Stimulated activated CD8-positive, alpha-beta memory T cell treated with anti-CD3 and anti-CD28 coated beads, Interleukin-2, amount 100 ng/mL, for 1 hour (primary cell): ENCODE data around the gene ABHD16B.
A peak's percentile ranks its signal among the peaks of the same experiment; 100 is the strongest.
"Not testable (repeated sequence)": the region's sequence is repeated elsewhere in the genome, so short reads cannot be mapped to it uniquely, and the experiment has no call there.

Experiments used
- DNase-seq, 2 donors: peaks; one replicate each; pipeline ENCODE4 v3.0.0-alpha.2; 2020; ENCODE audit warnings: low read depth in 2 of 2

ABHD16B gene

DNA sequence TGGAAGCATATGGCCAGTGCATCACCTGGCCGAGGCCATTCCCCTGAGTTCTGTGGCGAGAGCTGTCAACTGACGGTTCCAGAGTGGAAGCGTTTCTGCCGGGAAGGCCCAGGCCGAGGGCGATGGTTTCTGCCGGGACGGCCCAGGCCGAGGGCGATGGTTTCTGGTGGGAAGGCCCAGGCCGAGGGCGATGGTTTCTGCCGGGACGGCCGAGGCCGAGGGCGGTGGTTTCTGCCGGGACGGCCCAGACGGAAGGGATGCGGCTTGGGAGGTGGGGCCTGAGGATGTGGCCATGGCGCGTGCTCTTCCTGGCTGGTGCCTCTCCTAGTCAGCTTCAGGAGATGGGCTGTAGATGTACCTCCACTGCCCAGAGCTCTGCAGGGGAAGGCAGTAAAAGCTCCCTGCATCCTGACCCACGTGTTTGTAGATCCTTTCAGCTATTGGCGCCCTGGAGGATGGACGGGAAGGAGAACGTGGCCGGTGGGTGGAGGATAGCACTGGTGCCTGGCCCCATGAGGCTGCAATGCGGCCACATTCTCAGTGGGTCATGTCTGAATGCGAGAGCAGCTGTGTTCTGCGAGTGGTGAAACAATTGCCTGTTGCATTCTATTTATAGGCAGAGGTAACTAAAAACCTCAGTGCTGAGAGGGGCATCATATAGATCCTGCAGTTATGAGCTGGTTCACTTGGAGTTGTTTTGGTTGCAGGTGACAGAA is 16.6 kb downstream of the ABHD16B start:
- DNase-seq = no peak

DNA sequence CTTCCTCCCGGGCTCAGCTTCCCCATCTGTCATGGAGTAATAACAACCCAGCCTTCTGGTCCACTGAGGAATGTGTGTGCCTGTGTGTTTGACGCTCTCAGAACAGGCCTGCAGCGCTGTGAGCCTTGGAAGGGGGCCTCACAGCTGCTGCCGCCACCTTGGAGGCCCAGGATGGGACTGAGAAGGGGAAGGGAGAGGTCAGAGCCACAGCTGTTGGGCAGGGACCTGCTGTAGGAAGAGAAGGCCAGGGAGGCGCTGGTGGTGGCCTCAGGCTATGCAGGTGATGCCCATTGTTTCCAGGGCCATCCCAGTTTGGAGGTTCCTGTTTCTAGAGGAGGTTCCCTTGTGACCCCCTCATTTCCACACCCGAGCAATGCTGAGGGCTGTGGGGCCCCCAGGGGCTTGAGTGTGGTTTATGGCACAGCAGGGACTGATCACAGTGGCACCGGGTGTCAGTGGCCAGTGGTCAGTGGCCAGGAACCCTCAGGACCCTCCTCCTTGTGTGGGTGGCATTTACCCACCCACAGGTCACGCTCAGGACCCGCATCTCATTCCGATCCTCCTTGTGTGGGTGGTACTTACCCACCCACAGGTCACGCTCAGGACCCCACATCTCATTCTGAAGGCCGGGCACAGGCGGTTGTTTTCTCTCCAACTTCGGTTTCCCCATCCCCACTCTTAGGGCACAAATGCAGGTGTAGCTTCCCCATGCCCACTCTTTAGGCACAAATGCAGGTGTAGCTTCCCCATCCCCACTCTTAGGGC is 17.8 kb downstream of the ABHD16B start:
- no peak for DNase-seq

DNA sequence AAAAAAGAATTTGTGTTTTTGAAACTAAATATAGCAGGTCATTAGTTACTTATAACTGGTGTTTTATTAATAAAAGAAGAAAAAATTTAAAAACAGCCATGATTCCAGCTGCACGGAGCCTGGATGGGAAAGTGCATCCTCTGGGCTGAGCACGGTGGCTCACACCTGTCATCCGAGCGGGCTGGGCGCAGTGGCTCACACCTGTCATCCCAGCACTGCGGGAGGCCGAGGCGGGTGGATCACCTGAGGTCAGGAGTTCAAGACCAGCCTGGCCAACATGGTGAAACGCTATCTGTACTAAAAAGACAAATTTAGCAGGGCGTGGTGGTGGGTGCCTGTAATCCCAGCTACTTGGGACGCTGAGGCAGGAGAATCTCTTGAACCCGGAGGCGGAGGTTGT is 19.6 kb downstream of the ABHD16B start:
- DNase-seq = not testable (repeated sequence)

DNA sequence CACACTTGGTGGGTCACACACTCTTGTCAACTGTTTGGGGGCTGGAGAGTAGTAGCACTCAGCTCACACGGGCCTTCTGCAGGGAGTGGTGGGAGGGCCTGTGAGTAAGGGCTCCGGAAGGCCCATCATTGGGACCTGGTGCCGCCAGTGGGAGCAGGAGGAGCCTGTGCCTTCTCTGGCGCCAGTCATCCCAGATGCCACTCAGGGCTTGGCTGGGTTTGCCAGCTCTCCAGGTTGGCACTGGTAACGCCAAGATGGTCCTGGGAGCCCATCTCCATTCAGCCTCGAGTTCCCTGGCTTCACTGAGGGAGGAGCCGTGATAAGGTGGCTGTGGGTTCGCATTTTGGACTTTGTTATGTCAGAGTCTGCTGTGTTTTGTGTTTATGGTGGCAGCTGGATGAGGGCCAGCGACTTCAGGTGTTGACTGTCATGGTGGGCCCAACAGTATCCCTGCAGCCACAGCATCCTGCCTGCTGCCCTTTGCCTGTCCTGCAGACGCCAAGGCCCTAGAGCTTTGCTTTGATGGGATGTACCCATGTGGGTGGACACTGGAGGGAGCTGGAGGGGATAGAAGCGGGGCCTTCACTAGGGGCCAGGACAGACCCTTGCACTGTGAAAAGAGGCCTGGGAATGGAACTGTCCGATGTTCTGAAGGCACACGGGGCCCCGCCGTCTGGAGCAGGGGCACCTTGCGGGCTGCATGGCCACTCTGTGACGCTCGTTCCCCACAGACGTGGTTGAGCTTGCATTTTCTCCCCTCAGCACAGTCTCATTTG is 20.3 kb downstream of the ABHD16B start:
- DNase-seq = no peak

DNA sequence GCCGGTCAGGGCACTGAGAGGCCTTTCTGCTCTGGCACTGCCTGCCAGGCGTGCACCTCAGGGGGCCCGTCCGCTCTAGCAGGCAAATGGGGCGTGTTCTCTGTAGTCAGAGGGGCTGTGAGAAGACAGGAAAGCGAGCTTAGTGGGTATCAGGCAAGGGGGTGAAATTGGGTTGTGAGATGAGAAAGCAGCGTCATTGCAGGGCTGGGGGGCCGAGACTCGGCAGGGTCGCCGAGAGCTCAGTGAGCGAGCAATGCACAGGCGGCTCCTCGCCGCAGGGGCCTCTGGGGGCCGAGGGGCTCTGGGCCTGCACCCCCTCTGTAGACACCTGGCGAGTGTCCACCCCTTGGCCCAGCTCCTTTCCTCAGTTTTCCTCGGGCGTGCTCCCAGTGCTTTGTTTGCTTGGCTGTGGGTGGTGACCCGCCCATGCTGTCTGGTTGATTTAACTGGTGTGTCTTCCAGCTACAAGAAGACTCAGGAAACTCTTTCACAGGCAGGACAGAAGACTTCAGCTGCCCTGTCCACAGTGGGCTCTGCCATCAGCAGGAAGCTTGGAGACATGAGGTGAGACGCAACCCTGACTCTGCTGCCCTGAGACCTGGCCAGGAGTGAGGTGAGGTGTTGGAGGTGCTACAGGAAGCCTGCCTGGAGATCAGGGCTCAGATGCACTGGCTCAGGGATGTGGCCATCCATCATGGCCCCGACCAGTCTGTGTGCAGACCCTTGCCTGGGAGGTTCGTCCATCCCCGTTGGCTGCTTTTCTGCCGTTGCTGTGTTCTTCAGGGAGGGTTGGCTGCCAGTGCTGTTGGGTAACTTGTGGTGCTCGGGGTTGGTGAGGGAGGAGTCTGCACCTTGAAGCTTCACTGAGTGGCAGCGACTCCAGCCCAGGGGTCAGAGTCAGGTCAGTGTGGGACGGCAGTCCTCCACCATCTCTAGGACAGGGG is 21.2 kb downstream of the ABHD16B start:
- no peak for DNase-seq

DNA sequence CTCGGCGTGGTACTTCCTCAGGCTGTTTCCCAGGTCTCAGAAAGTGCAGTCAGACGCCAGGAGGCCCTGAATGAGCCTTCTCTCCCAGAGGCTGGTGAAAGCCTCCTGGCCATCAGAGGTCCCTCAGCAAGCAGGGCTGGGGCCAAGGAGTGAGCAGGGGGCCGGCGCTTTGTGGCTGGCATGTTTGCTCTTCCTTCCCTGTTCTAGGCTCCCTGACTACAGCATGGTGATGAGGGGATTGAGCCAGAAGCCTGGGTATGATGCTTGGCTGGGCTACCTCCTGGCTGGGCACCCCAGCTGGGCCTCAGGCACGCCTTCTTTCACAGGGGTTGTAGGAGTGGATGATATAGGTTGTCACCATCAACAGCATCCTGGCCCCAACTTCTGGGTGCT is 21.9 kb downstream of the ABHD16B start:
- no peak for DNase-seq

DNA sequence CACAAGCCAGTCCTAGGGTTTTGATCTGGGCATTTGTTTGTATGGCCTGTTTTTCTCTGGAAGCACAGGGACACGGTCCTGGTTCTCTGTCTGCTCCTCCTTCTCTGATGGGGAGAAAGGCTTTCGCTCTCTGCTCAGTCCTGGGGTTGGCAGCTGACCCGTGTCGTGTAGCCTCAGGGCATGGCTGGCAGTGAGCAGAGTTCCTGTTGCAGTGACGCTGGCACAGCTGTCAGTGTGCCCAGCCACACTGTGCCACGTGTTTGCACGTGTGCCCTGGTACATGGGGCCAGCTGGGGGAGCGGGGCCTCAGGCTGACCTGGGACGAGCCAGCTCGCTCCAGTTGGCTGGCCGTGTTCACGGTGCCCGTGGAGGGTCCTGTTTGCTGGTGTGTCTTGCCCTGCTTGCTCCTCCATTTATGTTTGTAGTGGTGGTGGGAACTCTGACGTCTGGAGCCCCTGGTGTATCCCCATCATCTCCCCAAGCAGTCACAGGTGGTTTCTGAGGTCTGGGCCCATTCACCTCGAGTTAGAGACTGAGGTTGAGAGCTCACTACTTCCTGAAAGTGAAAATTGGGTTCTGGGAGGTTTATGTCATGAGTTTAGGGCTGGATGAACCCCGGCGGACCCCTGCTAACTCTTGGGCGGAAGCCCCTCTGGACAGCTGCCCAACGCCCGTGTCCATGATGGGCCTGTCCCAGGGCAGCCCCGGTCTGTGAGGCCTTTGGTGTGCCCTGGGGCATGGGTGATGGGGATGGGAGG is 23.4 kb downstream of the ABHD16B start:
- no peak for DNase-seq

DNA sequence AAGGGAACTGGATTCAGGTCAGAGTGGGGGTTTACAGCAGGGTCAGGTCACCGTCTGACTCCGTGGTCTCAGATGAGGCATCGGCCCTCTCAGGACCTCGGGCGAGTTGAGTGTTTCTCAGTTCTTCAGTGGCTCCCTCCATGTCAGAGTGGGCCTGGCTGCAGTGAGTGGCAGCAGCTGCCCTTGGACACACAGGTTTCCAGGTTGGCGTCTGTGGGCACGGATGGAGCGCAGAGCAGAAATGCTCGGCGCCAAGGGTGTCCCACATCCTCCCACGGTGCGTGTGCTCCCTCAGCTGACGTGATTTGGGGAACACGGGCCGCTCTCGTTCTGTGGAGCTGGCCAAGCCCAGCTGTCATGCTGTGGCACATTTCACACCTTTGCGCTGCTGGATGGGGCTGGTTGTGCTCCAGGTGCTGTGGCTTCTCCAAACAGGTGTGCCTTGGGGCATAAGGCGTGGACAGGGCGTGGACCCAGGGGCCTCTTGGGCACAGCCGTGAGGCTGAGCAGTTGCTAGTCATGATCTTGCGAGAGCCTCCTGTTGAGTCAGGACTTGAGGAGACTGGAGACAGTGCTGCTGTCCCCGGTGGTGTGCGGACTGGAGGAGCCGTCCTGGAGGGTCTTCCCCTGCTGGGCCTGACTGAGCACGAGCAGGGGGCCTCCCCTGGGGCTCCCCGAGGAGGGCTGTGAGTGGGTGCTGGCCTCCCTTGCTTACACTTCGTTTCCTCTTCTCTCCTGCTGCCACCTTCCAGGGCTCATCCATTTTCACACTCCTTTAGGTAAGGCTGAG is 24.2 kb downstream of the ABHD16B start:
- no peak for DNase-seq

DNA sequence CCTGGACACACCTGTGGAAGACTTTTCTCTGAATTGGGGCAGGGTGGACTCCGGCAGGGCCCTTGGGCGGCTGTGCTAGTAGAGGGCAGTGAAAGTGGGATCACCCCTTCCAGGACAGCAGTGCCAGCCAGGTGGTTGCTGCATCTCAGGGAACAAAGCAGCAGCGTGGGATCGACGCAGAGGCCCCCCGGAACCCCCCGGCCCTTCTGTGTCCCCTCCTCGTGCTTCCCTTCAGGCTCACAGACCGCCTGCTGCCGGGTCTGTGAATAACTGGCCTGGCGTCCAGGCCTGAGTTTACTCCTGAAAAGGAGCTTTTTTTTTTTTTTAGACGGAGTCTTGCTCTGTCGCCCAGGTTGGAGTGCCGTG is 24.7 kb downstream of the ABHD16B start:
- no peak for DNase-seq

DNA sequence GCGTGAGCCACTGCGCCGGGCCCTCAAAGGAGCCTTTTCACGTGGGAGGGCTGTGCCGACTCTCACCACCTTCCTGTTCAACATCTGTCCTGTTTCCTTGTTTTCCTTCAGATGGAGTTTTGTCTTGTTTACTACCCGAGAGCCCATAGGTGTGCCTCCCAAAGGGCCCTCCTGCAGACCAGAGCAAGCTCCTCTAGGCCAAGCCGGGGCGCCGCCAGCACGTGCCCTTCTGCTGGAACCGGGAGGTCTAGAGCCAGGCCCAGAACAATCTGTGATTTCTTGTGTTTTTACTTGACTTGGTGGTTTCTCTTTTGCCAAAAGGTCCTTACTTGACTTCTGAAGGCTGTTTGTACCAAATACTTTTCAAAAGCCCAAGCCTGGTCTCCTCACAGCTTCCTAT is 25.6 kb downstream of the ABHD16B start:
- no peak for DNase-seq

DNA sequence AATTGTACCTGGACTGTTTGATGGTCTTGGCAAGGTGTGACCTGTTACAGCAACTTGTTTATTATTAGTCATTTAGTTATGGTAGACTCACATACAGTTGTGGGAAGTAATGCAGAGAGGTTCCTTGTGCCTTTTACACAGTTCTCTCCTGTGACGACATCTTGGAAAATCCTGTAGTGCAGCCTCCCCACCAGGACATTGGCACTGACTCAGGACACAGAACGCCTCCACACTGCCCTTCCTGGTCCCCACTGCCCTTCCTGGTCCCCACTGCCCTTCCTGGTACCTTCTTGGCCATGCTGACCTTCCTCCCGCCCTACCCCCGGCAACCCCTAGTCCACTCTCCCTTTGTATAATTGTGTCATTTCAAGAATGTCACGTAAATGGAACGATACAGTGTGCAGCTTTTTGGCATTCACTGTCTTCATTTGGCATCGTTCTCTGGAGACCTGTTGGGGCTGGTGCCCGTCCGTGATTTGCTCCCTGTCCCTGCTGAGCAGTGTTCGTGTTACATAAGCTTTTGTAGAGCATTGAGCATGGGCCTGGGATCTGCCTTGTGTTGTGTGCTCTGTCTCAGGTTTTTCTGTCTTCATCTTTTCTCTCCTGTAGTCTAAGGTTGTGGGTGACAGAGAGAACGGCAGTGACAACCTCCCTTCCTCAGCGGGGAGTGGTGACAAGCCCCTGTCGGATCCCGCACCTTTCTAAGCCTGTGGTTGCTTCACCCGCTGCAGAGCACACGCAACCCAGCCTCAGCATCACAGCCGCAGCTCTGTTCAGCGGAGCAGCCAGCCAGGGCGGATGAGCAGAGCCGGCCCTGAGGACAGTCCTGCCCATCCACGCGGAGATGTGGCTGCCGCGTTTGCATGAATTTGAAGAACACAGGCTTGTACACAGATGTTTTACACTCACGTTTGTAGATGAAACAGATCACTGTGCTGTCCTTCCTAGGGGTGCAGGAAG is 28.2 kb downstream of the ABHD16B start:
- DNase-seq = no peak

DNA sequence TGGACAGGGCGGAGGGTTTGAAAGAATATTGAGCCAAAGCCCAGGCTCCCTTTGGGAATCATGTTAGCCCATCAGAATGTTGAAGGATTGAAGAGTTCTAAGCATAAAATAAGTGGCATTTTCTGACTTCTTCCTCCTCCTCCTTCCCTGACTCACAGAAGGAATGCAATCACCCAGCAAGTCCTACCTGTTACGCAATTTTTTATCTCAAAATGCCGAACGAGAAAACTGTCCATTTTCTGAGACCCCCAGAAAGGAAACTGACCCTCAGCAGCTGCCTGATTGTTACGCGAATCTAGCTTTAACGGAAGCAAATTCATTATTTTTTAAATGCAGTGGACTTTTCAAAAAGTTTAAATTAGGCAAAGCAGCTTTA is 28.9 kb downstream of the ABHD16B start:
- DNase-seq = no peak

DNA sequence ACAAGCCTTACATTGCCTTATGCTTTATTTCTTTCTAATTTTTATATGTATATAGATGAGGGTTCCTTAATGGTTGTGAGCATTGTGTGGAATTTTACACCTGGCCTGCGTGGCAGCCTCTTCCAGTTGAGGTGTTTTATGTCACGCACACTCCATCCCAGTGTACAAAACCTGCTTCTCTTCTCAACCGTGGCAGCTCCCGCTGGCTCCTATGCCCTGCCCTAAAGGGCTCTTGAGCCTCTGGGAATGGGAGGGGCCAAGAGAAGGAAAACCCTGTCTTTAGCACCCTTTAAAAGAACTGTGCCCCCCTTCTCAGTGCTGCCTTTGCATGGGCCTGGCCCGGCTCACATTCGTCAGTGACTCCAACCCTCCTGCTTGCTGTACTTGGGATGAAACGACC is 29.3 kb downstream of the ABHD16B start:
- no peak for DNase-seq

DNA sequence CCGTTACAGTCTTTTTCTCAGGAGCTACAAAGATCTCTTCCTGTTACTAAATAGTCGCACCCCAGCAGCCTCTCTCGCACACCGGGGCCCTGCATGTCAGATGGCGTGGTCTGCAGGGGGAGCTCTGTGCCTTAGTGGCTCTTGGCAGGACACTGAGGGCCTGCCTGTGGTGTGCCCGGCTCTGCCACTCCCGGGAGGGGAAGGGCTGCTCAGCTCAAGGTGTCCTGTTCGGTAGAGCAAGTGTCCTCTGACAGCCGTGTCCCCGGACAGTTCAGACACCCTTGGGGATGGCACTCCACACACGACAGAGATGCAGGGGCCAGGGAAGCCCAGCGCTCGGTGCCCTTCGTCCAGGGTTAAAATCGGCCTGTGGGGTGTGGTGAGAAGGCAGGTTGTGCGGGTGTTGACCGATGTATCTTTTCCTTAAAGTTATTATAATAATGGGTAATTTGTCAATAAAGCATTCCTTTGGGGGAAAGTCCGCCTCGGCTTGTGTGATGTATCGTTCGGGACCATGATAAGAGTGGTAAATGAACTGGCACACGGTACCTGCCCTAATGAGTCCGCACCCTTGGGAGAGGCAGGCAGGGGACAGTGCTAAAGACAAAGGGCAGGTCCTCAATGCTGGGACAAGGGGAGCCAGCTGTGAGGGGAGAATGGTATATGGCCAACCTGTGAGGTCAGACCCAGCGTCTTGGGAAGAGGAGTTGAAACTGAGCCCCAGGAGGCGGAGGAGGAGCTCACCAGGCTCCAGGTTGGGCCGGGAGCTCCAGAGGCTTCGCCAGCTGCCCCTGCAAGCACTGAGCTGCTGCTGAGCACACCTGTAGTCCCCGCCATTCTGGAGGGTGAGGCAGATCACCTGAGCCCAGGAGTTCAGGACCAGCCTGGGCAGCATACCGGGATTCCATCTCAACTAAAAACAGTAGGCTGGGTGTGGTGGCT is 30.0 kb downstream of the ABHD16B start:
- no peak for DNase-seq

DNA sequence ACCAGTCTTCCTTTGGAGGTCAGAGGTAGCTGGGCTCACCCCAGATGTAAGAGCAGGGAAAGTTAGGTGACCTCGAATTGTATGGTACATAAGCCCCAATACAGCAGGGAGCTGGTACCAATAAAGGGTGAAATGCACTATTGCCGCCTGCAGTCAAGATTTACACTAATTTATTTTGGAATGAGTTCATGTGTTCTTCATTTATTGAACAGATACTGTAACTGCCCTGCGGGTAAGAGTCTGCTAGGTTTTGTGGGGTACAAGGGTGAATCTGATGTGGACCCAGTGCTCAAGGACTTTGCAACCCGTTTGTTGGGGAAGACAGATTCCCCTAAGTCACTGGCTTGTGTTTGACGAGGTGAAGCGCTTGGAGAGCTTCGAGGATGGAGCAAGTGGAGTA is 31.1 kb downstream of the ABHD16B start:
- no peak for DNase-seq

DNA sequence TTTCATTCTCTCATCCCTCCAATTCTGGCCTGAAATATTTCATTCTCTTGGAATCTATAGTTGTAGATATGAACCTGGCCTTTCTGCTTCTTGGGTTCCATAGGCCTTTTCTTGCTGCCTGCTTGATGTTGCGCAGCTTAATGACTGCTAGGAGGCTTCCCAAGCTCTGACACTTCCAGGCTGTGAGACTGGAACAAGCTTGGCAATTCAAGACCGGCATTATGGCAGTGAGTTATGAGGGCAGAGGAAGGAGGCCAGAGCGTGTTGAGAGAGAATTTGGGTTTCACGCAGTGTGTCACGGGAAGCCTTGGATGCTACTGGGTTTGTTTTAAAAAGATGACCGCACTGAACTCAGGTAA is 32.7 kb downstream of the ABHD16B start:
- no peak for DNase-seq

DNA sequence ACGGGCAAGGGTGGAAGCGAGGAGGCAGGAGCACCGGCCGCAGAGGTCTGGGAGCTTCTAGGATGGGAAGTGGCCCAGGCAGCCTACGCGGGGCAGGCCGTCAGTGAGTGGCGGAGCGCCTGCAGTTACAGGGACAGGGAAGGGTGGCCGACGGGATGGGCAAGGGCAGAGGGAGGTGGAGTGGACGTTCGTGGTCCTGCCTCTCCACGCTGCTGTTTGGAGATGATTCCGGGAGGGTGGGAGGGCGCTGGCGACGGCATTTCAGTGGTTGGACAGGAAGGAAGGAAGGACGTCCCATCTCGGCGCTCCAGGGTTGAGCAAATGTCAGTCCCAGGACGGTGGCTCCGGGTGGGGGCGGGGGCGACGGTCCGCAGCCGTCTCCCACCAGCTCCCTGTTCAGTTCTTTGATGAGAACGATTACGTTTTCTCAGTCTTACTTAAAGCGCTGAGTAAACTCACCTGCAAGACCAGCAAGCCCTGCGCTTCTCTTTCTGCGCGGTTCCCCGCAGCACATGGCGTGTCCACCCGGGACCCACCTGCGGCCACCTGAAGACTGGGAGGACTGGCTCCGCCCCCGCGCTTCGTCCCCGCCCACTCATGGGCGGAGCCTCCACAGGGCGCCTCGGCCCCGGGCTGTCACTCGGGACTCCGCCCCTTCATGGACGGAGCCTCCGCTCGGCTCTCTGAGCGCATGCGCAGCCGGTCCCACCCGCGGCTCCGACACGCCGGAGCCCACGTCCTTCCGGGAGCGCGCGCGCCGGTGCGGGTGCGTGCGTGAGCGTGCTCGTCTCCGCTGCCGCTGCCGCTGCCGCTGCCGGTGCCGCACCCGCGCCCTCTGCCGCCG is 33.3 kb downstream of the ABHD16B start, which contains the start of gene DNAJC5:
Gene DNAJC5 (plus strand): TSS at position 769 of the 844 bp plus-strand sequence. CDS start 33,220 bp downstream, outside the sequence.
- peak; percentile 94 for DNase-seq
